H1 (cell line): ENCODE measurements around the gene RTEL1. TPM values are rescaled to one million over a fixed set of nuclear protein-coding genes. Genes with fewer than 3 reads are reported as not detected.
A peak's percentile ranks its signal among the peaks of the same experiment; 100 is the strongest.

Source experiments
- CTCF ChIA-PET: fragments of 300-600 bp; sonication (Branson Sonifier 250); formaldehyde crosslinking; loops from one replicate; lab custom pipeline; 2021; ENCODE audit not compliant: partially characterized antibody; lab: Charles Lee
- POLR2A ChIA-PET: fragments of 300-600 bp; sonication (Branson Sonifier 250); formaldehyde crosslinking; loops from one replicate; lab custom pipeline; 2021; ENCODE audit warnings: inconsistent platforms; ENCODE audit not compliant: partially characterized antibody; lab: Charles Lee
- DNase-seq, 2 experiments: peaks; one replicate each; pipeline versions ENCODE4 v3.0.0 to v3.0.0-alpha.2; 2010 to 2022; ENCODE audit warnings: low spot score in 2 of 2, low read depth in 1 of 2, mixed read lengths in 1 of 2
- FAIRE-seq: peaks from 2 replicates; lab custom pipeline; 2011; peaks lifted over from hg19 to GRCh38; lab: Jason Lieb, UNC
- H2AFZ ChIP-seq: 2 replicates; pipeline ENCODE4 v1.8.1; 2012; ENCODE audit warnings: low read length, inconsistent platforms
- H2AK5ac ChIP-seq: 2 replicates; pipeline ENCODE4 v1.6.1; 2013; ENCODE audit warnings: low read depth, low read length
- H2BK120ac ChIP-seq: replicated peaks from 2 replicates; pipeline ENCODE3; 2013; ENCODE audit warnings: low read depth, low read length, inconsistent platforms
- H2BK12ac ChIP-seq: 2 replicates; pipeline ENCODE4 v1.6.1; 2013; ENCODE audit warnings: low read depth, low read length
- H2BK15ac ChIP-seq: 2 replicates; pipeline ENCODE4 v1.6.1; 2013; ENCODE audit warnings: low read length
- H2BK20ac ChIP-seq: 2 replicates; pipeline ENCODE4 v1.6.1; 2013; ENCODE audit warnings: low read length
- H2BK5ac ChIP-seq: 2 replicates; pipeline ENCODE4 v1.6.1; 2013; ENCODE audit warnings: low read depth, low read length
- H3K14ac ChIP-seq: 2 replicates; pipeline ENCODE4 v1.6.1; 2013; ENCODE audit warnings: inconsistent platforms; ENCODE audit not compliant: insufficient read length
- H3K18ac ChIP-seq: 2 replicates; pipeline ENCODE4 v1.6.1; 2013; ENCODE audit warnings: low read length; ENCODE audit errors: extremely low read depth
- H3K23ac ChIP-seq: 2 replicates; pipeline ENCODE4 v1.6.1; 2013; ENCODE audit warnings: inconsistent platforms; ENCODE audit not compliant: insufficient read length
- H3K23me2 ChIP-seq: 2 replicates; pipeline ENCODE4 v1.6.1; 2013; ENCODE audit warnings: low read depth, low read length
- H3K27ac ChIP-seq: 2 replicates; pipeline ENCODE4 v1.6.1; 2011; ENCODE audit warnings: low read depth, low read length, inconsistent platforms
- H3K27me3 ChIP-seq, 4 experiments: replicated peaks in 1 of 4; 1 replicate in 1 of 4; 2 replicates in 3 of 4; pipeline versions ENCODE4 v1.6.1 to v1.8.1; 2011 to 2013; ENCODE audit warnings: low read length in 3 of 4, mild to moderate bottlenecking in 3 of 4, inconsistent platforms in 2 of 4, mixed read lengths in 2 of 4, moderate library complexity in 1 of 4; ENCODE audit not compliant: control insufficient read depth in 3 of 4, insufficient read depth in 3 of 4; ENCODE audit errors: extremely low read depth in 1 of 4
- H3K36me3 ChIP-seq, 4 experiments: 2 replicates each; pipeline versions ENCODE4 v1.6.1 to v1.8.1; 2011 to 2013; ENCODE audit warnings: mild to moderate bottlenecking in 4 of 4, low read length in 3 of 4, moderate library complexity in 2 of 4, control low read depth in 1 of 4, inconsistent platforms in 1 of 4; ENCODE audit not compliant: insufficient read depth in 4 of 4, control insufficient read depth in 2 of 4
- H3K4ac ChIP-seq: replicated peaks from 2 replicates; pipeline ENCODE3; 2013; ENCODE audit warnings: low read length, low read depth, mixed read lengths, inconsistent platforms; ENCODE audit not compliant: insufficient read length
- H3K4me1 ChIP-seq, 4 experiments: replicated peaks in 1 of 4; 1 replicate in 1 of 4; 2 replicates in 3 of 4; pipeline versions ENCODE4 v1.6.1 to v1.8.1; 2011 to 2013; ENCODE audit warnings: low read length in 3 of 4, inconsistent platforms in 2 of 4, mixed read lengths in 1 of 4; ENCODE audit not compliant: insufficient read depth in 4 of 4, control insufficient read depth in 3 of 4
- H3K4me2 ChIP-seq, 2 experiments: 2 replicates each; pipeline versions ENCODE4 v1.6.1 to v1.8.1; 2011 to 2013; ENCODE audit warnings: low read depth in 2 of 2, low read length in 2 of 2, control low read depth in 1 of 2, inconsistent platforms in 1 of 2, mild to moderate bottlenecking in 1 of 2; ENCODE audit not compliant: insufficient read depth in 1 of 2
- H3K4me3 ChIP-seq, 4 experiments: fragments of 200-600, 300-600 bp in 1 of 4; sonication (generic), shearing (Covaris generic), sonication (Bioruptor Twin) in 1 of 4; 2 replicates each; pipeline versions ENCODE4 v1.5.1 to v1.8.1; 2011 to 2016; ENCODE audit warnings: low read length in 4 of 4, low read depth in 3 of 4, control low read depth in 2 of 4, inconsistent platforms in 2 of 4, mild to moderate bottlenecking in 2 of 4, mixed read lengths in 1 of 4, moderate library complexity in 1 of 4; ENCODE audit not compliant: insufficient read depth in 2 of 4; ENCODE audit errors: extremely low read depth in 1 of 4
- H3K56ac ChIP-seq: replicated peaks from 2 replicates; pipeline ENCODE3; 2013; ENCODE audit warnings: low read depth, mild to moderate bottlenecking, mixed read lengths, low read length, inconsistent platforms; ENCODE audit not compliant: insufficient read length
- H3K79me1 ChIP-seq: 2 replicates; pipeline ENCODE4 v1.6.1; 2013; ENCODE audit warnings: low read depth, low read length, control low read depth
- H3K79me2 ChIP-seq, 2 experiments: 2 replicates each; pipeline versions ENCODE4 v1.6.1 to v1.8.1; 2012 to 2013; ENCODE audit warnings: low read length in 2 of 2, mild to moderate bottlenecking in 2 of 2, inconsistent platforms in 1 of 2; ENCODE audit not compliant: insufficient read depth in 2 of 2, control insufficient read depth in 1 of 2
- H3K9ac ChIP-seq, 4 experiments: replicated peaks in 1 of 4; 1 replicate in 1 of 4; 2 replicates in 3 of 4; pipeline versions ENCODE4 v1.6.1 to v1.8.1; 2011 to 2013; ENCODE audit warnings: low read depth in 3 of 4, low read length in 3 of 4, control low read depth in 2 of 4, mild to moderate bottlenecking in 2 of 4, moderate library complexity in 2 of 4, inconsistent platforms in 1 of 4; ENCODE audit errors: extremely low read depth in 1 of 4
- H3K9me3 ChIP-seq, 2 experiments: 2 replicates each; pipeline versions ENCODE4 v1.6.1 to v1.8.1; 2012 to 2013; ENCODE audit warnings: mild to moderate bottlenecking in 2 of 2, moderate library complexity in 2 of 2, control low read depth in 1 of 2, inconsistent platforms in 1 of 2, low read depth in 1 of 2, low read length in 1 of 2, mixed read lengths in 1 of 2; ENCODE audit not compliant: insufficient read depth in 2 of 2
- H4K20me1 ChIP-seq, 2 experiments: replicated peaks in 1 of 2; 2 replicates each; pipeline versions ENCODE3 to v1.8.1; 2011 to 2013; ENCODE audit warnings: inconsistent platforms in 2 of 2, low read length in 2 of 2, mild to moderate bottlenecking in 1 of 2; ENCODE audit not compliant: insufficient read depth in 2 of 2, control insufficient read depth in 1 of 2
- H4K5ac ChIP-seq: 2 replicates; pipeline ENCODE4 v1.6.1; 2013; ENCODE audit warnings: low read length, low read depth, mixed read lengths, inconsistent platforms; ENCODE audit not compliant: insufficient read length
- H4K8ac ChIP-seq: 2 replicates; pipeline ENCODE4 v1.8.0; 2013; ENCODE audit warnings: mild to moderate bottlenecking, moderate library complexity, low read length, inconsistent platforms; ENCODE audit not compliant: insufficient read depth; ENCODE audit errors: extremely low read depth
- H4K91ac ChIP-seq: replicated peaks from 2 replicates; pipeline ENCODE3; 2013; ENCODE audit warnings: low read length, mixed read lengths, inconsistent platforms; ENCODE audit not compliant: insufficient read length
- ATF3 ChIP-seq: IDR thresholded peaks from 2 replicates; pipeline ENCODE4 v1.6.1; 2011; ENCODE audit warnings: low read depth, mild to moderate bottlenecking, low read length; ENCODE audit not compliant: insufficient read depth
- BACH1 ChIP-seq: IDR thresholded peaks from 2 replicates; pipeline ENCODE4 v1.6.1; 2012; ENCODE audit warnings: low read length, improper control_type of control experiment
- CEBPB ChIP-seq: IDR thresholded peaks from 2 replicates; pipeline ENCODE4 v1.6.1; 2012; ENCODE audit warnings: low read depth, low read length
- CREB1 ChIP-seq: IDR thresholded peaks from 2 replicates; pipeline ENCODE4 v1.6.1; 2012; ENCODE audit warnings: inconsistent platforms
- EP300 ChIP-seq, 2 experiments: IDR thresholded peaks; 1 replicate in 1 of 2; 2 replicates in 1 of 2; pipeline ENCODE4 v1.6.1; 2011 to 2012; ENCODE audit warnings: low read depth in 2 of 2, low read length in 2 of 2, mild to moderate bottlenecking in 2 of 2, borderline replicate concordance in 1 of 2, inconsistent platforms in 1 of 2, moderate library complexity in 1 of 2
- FOSL1 ChIP-seq: IDR thresholded peaks from 2 replicates; pipeline ENCODE4 v1.6.1; 2011; ENCODE audit warnings: mild to moderate bottlenecking, low read depth, low read length, moderate library complexity; ENCODE audit not compliant: insufficient read depth
- MAX ChIP-seq: IDR thresholded peaks from 2 replicates; pipeline ENCODE4 v1.6.1; 2012; ENCODE audit warnings: inconsistent platforms
- PHF8 ChIP-seq: fragments of 200-600 bp; sonication (generic); conservative IDR thresholded peaks from 2 replicates; pipeline ENCODE4 v1.7.1; 2012; ENCODE audit warnings: low read depth, mild to moderate bottlenecking, inconsistent platforms, low read length, moderate library complexity
- TAF1 ChIP-seq: IDR thresholded peaks from 2 replicates; pipeline ENCODE4 v1.6.1; 2011; ENCODE audit warnings: mild to moderate bottlenecking, low read depth, low read length
- TBP ChIP-seq: IDR thresholded peaks from 2 replicates; pipeline ENCODE4 v1.6.1; 2011; ENCODE audit warnings: low read depth, low read length, improper control_type of control experiment
- WGBS, 2 experiments: shearing (Covaris generic) in 1 of 2; methylation state at CpG; one replicate each; pipeline versions ENCODE4 v1.1.6 to v1.1.7; 2013 to 2015; ENCODE audit warnings: low lambda C conversion rate in 2 of 2, mixed read lengths in 2 of 2, inconsistent platforms in 1 of 2, low coverage in 1 of 2, missing lambda C conversion rate in 1 of 2; ENCODE audit not compliant: insufficient replicate concordance in 2 of 2, insufficient coverage in 1 of 2, insufficient read length in 1 of 2; ENCODE audit errors: extremely low coverage in 1 of 2, missing lambda C conversion rate in 1 of 2; 5-methylcytosine and 5-hydroxymethylcytosine counted together
- polyA plus RNA-seq, 7 experiments: library from polyadenylated mRNA; depleted of rRNA in 3 of 7; stranded (reverse) in 5 of 7; unstranded in 2 of 7; fragments of >200 nt in 5 of 7; fragments of 200-250 nt in 2 of 7; gene quantifications; 1 replicate in 5 of 7; 2 replicates in 1 of 7; 4 replicates in 1 of 7; pipeline versions ENCODE4 v1.2.1 to v1.2.3, GENCODE V29; 2011 to 2013; ENCODE audit warnings: missing spikeins in 2 of 7, mixed read lengths in 2 of 7
- total RNA-seq: library from RNA; stranded (reverse); fragmentation: NEBNext Ultra II Directional; extraction: Animal tissue kit (Norgen Biotek cat#: 25700); gene quantifications from 2 replicates; pipeline ENCODE4 v1.2.1, GENCODE V29; 2021

Gene RTEL1
- total and polyA plus RNA-seq, 2 of the 8 experiments (the other 6 are each of a cell fraction or from before 2014, with no cell fraction given), result 16.2 to 37.1 TPM

DNA sequence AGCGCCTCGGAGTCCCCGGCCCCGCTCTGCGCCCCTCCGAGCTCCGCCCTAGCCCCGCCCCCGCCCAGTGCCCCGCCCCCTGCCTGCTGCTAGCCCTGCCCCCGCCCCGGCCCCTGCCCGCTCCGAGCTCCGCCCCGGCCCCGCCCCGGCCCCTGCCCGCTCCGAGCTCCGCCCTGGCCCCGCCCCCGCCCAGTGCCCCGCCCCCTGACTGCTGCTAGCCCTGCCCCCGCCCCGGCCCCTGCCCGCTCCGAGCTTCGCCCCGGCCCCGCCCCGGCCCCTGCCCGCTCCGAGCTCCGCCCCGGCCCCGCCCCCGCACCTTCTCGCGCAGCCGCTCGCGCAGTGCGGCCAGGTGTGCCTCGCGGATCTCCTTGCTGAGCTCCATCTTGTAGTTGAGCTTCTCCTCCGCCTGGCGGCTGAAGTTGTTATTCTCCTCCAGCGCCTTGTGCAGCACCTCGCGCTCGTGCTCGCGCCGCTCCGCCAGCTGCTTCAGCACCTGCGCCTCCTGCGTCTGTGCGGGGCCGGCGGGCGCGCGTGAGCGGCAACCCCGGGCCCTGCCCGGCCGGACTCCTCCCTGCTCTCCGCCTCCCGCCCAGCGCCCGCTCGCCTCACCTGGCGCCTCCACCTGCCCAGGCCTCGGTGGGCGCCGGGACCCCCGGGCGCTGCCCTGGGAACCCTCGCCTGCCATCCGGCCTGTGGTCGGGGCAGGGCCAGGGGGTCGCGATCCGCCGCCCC lies 16.2 kb upstream of the RTEL1 start:
- POLR2A ChIA-PET, result interaction anchor here (0.9 to 2.5 kb wide), 15 partner anchors 9 to 265 kb away, joined by 3 to 15 read pairs (median 4); partner anchors contain the start of genes ARFRP1, GMEB2, RTEL1 and STMN3
- DNase-seq, result peak in 1 of 2 experiments; percentile 97
- no peak overlapping the region for H2BK20ac ChIP-seq
- H2AK5ac ChIP-seq, result no peak overlapping the region
- H3K27me3 ChIP-seq, result no peaks in the 10 kb centered on the region; a peak in 1 of 7 replicates
- H3K4me1 ChIP-seq, result peaks cover 0 to 16% (median 1%) of the 10 kb centered on the region in 4 experiments; a peak in 3 of 7 replicates
- no peaks in the 10 kb centered on the region for H3K9me3 ChIP-seq
- peak overlapping the region; percentile 71 for H3K18ac ChIP-seq
- peak overlapping the region; percentile 23 for H3K4ac ChIP-seq
- no peak overlapping the region for H2AFZ ChIP-seq
- peak overlapping the region; percentile 65 for H4K91ac ChIP-seq
- peak overlapping the region; percentile 28; the same call in 1 of the 2 replicates for H3K27ac ChIP-seq
- peak overlapping the region; percentile 34 to 67 (median 49) for H3K4me3 ChIP-seq
- no peak overlapping the region for H4K5ac ChIP-seq
- no peak overlapping the region for H2BK15ac ChIP-seq
- FAIRE-seq, result peak; percentile 52
- H4K8ac ChIP-seq, result 0 out of 2 replicates have a peak overlapping the region, but pooled peaks have one; percentile 39
- no peak overlapping the region for H3K23ac ChIP-seq
- H3K4me2 ChIP-seq, result peak overlapping the region; percentile 65 to 73
- peaks cover 0 to 6% of the 10 kb centered on the region in 2 experiments for H4K20me1 ChIP-seq
- H2BK5ac ChIP-seq, result no peak overlapping the region; the same call in 1 of the 2 replicates
- no peak overlapping the region for H2BK120ac ChIP-seq
- CTCF ChIA-PET, result interaction anchor here (0.6 to 4.0 kb wide), 23 partner anchors 9 to 158 kb away, joined by 3 to 28 read pairs (median 4); partner anchors contain the start of genes PTK6 and STMN3
- H3K9ac ChIP-seq, result peak overlapping the region in 3 of 4 experiments; percentile 60 to 92 (median 74); a peak in 5 of 7 replicates
- no peaks in the 10 kb centered on the region for H3K36me3 ChIP-seq
- no peak overlapping the region for H3K14ac ChIP-seq
- no peak overlapping the region for H3K56ac ChIP-seq
- H3K79me1 ChIP-seq, result no peaks in the 10 kb centered on the region
- WGBS, 2 experiments, result 3% methylated on average over 31 of the region's 86 CpGs; no CpG with 5 or more reads in 1 of the 2 experiments
- H2BK12ac ChIP-seq, result no peak overlapping the region
- peaks cover 7% of the 10 kb centered on the region; the same call in 1 of the 2 replicates for H3K23me2 ChIP-seq
- H3K79me2 ChIP-seq, result no peaks in the 10 kb centered on the region
- TF ChIP-seq TBP (peak; percentile 65; the same call in 1 of the 2 replicates), MAX (peak; percentile 72), EP300 (IDR thresholded peaks at IDR 0.05; ENCODE audit: borderline replicate concordance in 1 of 2, low read depth in 2 of 2, low read length in 2 of 2) (no peak), CEBPB (no peak), ATF3 (no peak), FOSL1 (no peak), TAF1 (peak; percentile 70), BACH1 (peak; percentile 55), PHF8 (peak; percentile 19; the same call in 1 of the 2 replicates), CREB1 (peak; percentile 42)
